Stimulated activated naive CD8-positive, alpha-beta T cell treated with anti-CD3 and anti-CD28 coated beads, Interleukin-15, Interleukin-2, amounts not matched to agents 100 ng/mL and 50 ng/mL, for 24 hours (primary cell): ENCODE results near the gene RPRD1A.

Source experiments
- H3K27ac Mint-ChIP-seq: one replicate; pipeline ENCODE4 v1.8.0; 2021; ENCODE audit warnings: mild to moderate bottlenecking, mixed read lengths
- H3K27me3 Mint-ChIP-seq: one replicate; pipeline ENCODE4 v1.8.0; 2021; ENCODE audit warnings: mixed read lengths
- H3K36me3 Mint-ChIP-seq: one replicate; pipeline ENCODE4 v1.8.0; 2021; ENCODE audit warnings: low read depth, mixed read lengths
- H3K4me1 Mint-ChIP-seq: one replicate; pipeline ENCODE4 v1.8.0; 2021; ENCODE audit warnings: low read depth, mixed read lengths
- H3K4me3 Mint-ChIP-seq: one replicate; pipeline ENCODE4 v1.8.0; 2021; ENCODE audit warnings: mild to moderate bottlenecking, mixed read lengths
- H3K9me3 Mint-ChIP-seq: one replicate; pipeline ENCODE4 v1.8.0; 2021; ENCODE audit warnings: mixed read lengths

RPRD1A gene

DNA sequence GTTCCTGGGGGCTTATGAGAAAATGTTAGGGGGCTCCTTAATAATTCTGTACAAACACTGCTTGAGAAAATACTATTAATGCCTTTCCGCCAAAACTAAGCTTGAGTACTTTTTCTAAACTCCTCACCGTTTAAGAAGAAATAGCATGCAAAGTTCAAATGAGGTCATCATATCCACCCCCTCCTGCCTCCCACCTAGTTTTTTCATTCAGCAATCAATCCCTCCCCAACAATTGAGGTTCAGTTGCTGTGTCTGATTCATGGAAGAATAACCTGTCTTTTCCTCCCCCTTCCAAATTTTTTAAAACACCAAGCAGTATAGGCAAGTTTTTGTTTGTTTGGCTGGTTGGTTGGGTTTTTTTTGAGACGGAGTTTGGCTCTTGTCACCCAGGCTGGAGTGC is 119.3 kb downstream of the RPRD1A start:
- Mint-ChIP-seq H3K4me1 (peaks cover 3% of the 10 kb centered on the region), H3K36me3 (no peaks in the 10 kb centered on the region), H3K27ac (no peak overlapping the region), H3K9me3 (no peaks in the 10 kb centered on the region), H3K4me3 (no peak overlapping the region), H3K27me3 (peaks cover 14% of the 10 kb centered on the region)

DNA sequence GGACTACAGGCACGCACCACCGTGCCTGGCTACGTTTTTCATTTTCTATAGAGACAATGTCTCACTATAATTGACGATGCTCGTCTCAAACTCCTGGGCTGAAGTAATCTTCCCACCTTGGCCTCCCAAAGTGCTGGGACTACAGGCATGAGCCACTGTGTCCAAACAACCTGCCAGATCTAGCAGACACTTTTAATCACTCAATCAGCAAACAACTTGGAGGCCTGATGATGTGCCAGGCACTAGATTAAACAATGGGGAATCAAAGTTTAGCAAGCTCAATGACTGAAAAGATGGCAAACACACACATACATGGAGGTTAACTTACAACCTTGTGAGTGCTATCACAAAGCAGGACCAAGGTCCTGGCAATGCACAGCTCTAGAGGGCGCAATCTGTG is 124.7 kb downstream of the RPRD1A start:
- Mint-ChIP-seq H3K4me3 (no peak overlapping the region), H3K36me3 (no peaks in the 10 kb centered on the region), H3K4me1 (no peaks in the 10 kb centered on the region), H3K27me3 (no peaks in the 10 kb centered on the region), H3K27ac (no peak overlapping the region), H3K9me3 (no peaks in the 10 kb centered on the region)

DNA sequence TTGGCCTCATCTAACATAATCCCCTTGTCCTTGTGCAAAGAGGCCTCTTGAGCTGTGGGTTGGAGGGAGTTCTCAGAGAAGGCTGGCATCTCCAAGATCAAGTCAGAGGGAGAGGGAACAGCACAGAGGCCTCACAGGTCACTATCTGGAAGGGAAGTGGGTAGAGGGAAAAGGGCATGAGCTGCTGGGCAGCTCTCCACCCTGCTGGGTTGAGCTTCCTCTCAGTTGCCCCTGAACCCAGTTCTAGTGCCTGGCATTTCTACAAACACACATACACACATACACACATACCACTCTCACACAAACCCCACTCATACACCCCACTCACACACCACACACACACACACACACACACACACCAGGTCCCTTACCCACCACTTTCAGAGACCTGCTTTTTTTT is 125.2 kb downstream of the RPRD1A start:
- no peak overlapping the region for H3K4me3 Mint-ChIP-seq
- no peaks in the 10 kb centered on the region for H3K27me3 Mint-ChIP-seq
- no peaks in the 10 kb centered on the region for H3K9me3 Mint-ChIP-seq
- no peaks in the 10 kb centered on the region for H3K36me3 Mint-ChIP-seq
- no peaks in the 10 kb centered on the region for H3K4me1 Mint-ChIP-seq
- H3K27ac Mint-ChIP-seq, result no peak overlapping the region

DNA sequence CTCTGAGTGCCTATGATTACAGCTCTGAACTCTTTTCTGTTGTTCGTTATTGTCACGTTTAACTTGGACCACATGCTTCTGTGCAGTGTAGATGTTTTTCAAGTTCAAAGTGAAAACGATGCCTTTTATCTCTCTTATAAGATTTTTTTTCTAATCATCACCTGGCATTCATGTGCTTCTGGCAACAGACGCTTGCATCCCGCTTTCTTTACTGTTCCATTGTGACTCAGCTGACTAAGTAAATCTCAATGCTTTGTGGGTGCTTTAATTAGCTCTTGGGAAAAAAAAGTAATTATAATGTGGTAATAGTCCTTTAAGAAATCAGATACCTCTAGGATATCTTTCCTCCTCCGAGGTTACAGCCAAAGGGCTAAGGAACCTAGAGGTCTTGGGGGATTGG is 126.1 kb downstream of the RPRD1A start:
- Mint-ChIP-seq H3K27me3 (no peaks in the 10 kb centered on the region), H3K9me3 (no peaks in the 10 kb centered on the region), H3K4me3 (no peak overlapping the region), H3K27ac (no peak overlapping the region), H3K36me3 (no peaks in the 10 kb centered on the region), H3K4me1 (no peaks in the 10 kb centered on the region)
